ENCODE measurements around the gene HOXC10. TPM values are rescaled to one million over a fixed set of nuclear protein-coding genes. Genes with fewer than 3 reads are reported as not detected.

Gene HOXC10
- total and polyA plus RNA-seq, 2 of the 8 experiments (the other 6 are each of a cell fraction or from before 2014, with no cell fraction given) = not detected

- DNase-seq (ENCODE audit: low read depth in 1 of 2, low spot score in 2 of 2) (no peak), FAIRE-seq (no peak)
- no peak overlapping the region for H3K4me3 ChIP-seq (ENCODE audit: extremely low read depth in 1 of 4, insufficient read depth in 2 of 4, low read depth in 3 of 4, low read length in 4 of 4)
- H3K23ac ChIP-seq (ENCODE audit: insufficient read length) = no peak overlapping the region
- peaks cover 0 to 9% of the 10 kb centered on the region in 2 experiments; a peak in 1 of 4 replicates for H3K9me3 ChIP-seq (ENCODE audit: insufficient read depth in 2 of 2, low read depth in 1 of 2, low read length in 1 of 2)
- no peak overlapping the region for H2AFZ ChIP-seq (ENCODE audit: low read length)
- H3K36me3 ChIP-seq (ENCODE audit: control insufficient read depth in 2 of 4, insufficient read depth in 4 of 4, low read length in 3 of 4) = peaks cover 0 to 8% (median 0%) of the 10 kb centered on the region in 4 experiments; a peak in 1 of 8 replicates
- H2AK5ac ChIP-seq (ENCODE audit: low read depth, low read length) = no peak overlapping the region
- POLR2A ChIA-PET (ENCODE audit: partially characterized antibody) = no interaction called here
- WGBS, 2 experiments (ENCODE audit: extremely low coverage in 1 of 2, insufficient coverage in 1 of 2, insufficient read length in 1 of 2, insufficient replicate concordance in 2 of 2, low coverage in 1 of 2, low lambda C conversion rate in 2 of 2, missing lambda C conversion rate in 1 of 2) = 22% methylated on average over 26 of the region's 26 CpGs; no CpG with 5 or more reads in 1 of the 2 experiments
- H3K56ac ChIP-seq (replicated peaks; ENCODE audit: insufficient read length, low read depth, low read length) = no peak overlapping the region
- H3K4ac ChIP-seq (replicated peaks; ENCODE audit: insufficient read length, low read depth, low read length) = no peak overlapping the region
- H4K8ac ChIP-seq (ENCODE audit: extremely low read depth, insufficient read depth, low read length) = no peak overlapping the region
- H3K23me2 ChIP-seq (ENCODE audit: low read depth, low read length) = no peaks in the 10 kb centered on the region; the same call in 1 of the 2 replicates
- no peak overlapping the region for H3K9ac ChIP-seq (replicated peaks in 1 of 4; ENCODE audit: extremely low read depth in 1 of 4, low read depth in 3 of 4, low read length in 3 of 4)
- H3K4me2 ChIP-seq (ENCODE audit: insufficient read depth in 1 of 2, low read depth in 2 of 2, low read length in 2 of 2) = no peak overlapping the region
- H3K4me1 ChIP-seq (replicated peaks in 1 of 4; ENCODE audit: control insufficient read depth in 3 of 4, insufficient read depth in 4 of 4, low read length in 3 of 4) = peaks cover 0 to 6% (median 3%) of the 10 kb centered on the region in 4 experiments; a peak in 4 of 7 replicates
- no peak overlapping the region for H2BK15ac ChIP-seq (ENCODE audit: low read length)
- H2BK120ac ChIP-seq (replicated peaks; ENCODE audit: low read depth, low read length) = no peak overlapping the region
- H3K79me1 ChIP-seq (ENCODE audit: low read depth, low read length) = no peaks in the 10 kb centered on the region
- peaks cover 91 to 99% (median 97%) of the 10 kb centered on the region in 4 experiments for H3K27me3 ChIP-seq (replicated peaks in 1 of 4; ENCODE audit: control insufficient read depth in 3 of 4, extremely low read depth in 1 of 4, insufficient read depth in 3 of 4, low read length in 3 of 4)
- no peak overlapping the region for H4K5ac ChIP-seq (ENCODE audit: insufficient read length, low read depth, low read length)
- no peak overlapping the region for H3K27ac ChIP-seq (ENCODE audit: low read depth, low read length)
- peaks cover 21 to 31% of the 10 kb centered on the region in 2 experiments for H4K20me1 ChIP-seq (replicated peaks in 1 of 2; ENCODE audit: control insufficient read depth in 1 of 2, insufficient read depth in 2 of 2, low read length in 2 of 2)
- no peak overlapping the region for H3K14ac ChIP-seq (ENCODE audit: insufficient read length)
- H3K18ac ChIP-seq (ENCODE audit: extremely low read depth, low read length) = no peak overlapping the region
- TF ChIP-seq TAF7 (optimal IDR thresholded peaks at IDR 0.05; ENCODE audit: borderline replicate concordance, low read depth, low read length) (no peak), EZH2 (IDR thresholded peaks at IDR 0.05; ENCODE audit: low read depth, low read length, severe bottlenecking) (peak; percentile 12), RNF2 (IDR thresholded peaks at IDR 0.05; ENCODE audit: borderline replicate concordance, low read depth, low read length, missing control alignments, poor library complexity, severe bottlenecking) (peak; percentile 91), SP2 (IDR thresholded peaks at IDR 0.05; ENCODE audit: low read length) (no peak), SRF (IDR thresholded peaks at IDR 0.05; ENCODE audit: low read depth, low read length) (no peak), RAD21 (IDR thresholded peaks at IDR 0.05 in 1 of 2, conservative IDR thresholded peaks at IDR 0.05 in 1 of 2; ENCODE audit: low read depth in 2 of 2, low read length in 2 of 2) (no peak), JUN (IDR thresholded peaks at IDR 0.05; ENCODE audit: low read depth, low read length) (no peak), YY1 (IDR thresholded peaks at IDR 0.05; ENCODE audit: low read depth, low read length) (no peak), SP1 (IDR thresholded peaks at IDR 0.05; ENCODE audit: low read depth, low read length) (no peak)
- H3K79me2 ChIP-seq (ENCODE audit: control insufficient read depth in 1 of 2, insufficient read depth in 2 of 2, low read length in 2 of 2) = no peaks in the 10 kb centered on the region
- H2BK5ac ChIP-seq (ENCODE audit: low read depth, low read length) = no peak overlapping the region
- no peak overlapping the region for H2BK20ac ChIP-seq (ENCODE audit: low read length)
- H2BK12ac ChIP-seq (ENCODE audit: low read depth, low read length) = no peak overlapping the region
- CTCF ChIA-PET (ENCODE audit: partially characterized antibody) = no interaction called here
- no peak overlapping the region for H4K91ac ChIP-seq (replicated peaks; ENCODE audit: insufficient read length, low read length)
Measured at GRCh38 chr12:53982648-53983567, 2.0 kb upstream of the HOXC10 start.
